Hepatocyte (in vitro differentiated cells): ENCODE results near the gene MRPL10. TPM values are rescaled to one million over a fixed set of nuclear protein-coding genes. Genes with fewer than 3 reads are reported as not detected.
A peak's percentile ranks its signal among the peaks of the same experiment; 100 is the strongest.

Source experiments
- DNase-seq: peaks from one replicate; pipeline ENCODE4 v3.0.0-alpha.2; 2016; ENCODE audit warnings: low spot score
- H2AFZ ChIP-seq: fragments of 200-600 bp; sonication (generic); 2 replicates; pipeline ENCODE4 v1.6.0; 2016; ENCODE audit warnings: antibody characterized with exemption, mild to moderate bottlenecking
- H3K27ac ChIP-seq: fragments of 200-600 bp; sonication (generic); 2 replicates; pipeline ENCODE4 v1.5.1; 2016; ENCODE audit warnings: mild to moderate bottlenecking
- H3K27me3 ChIP-seq: fragments of 200-600 bp; sonication (generic); 2 replicates; pipeline ENCODE4 v1.6.1; 2016
- H3K36me3 ChIP-seq: fragments of 200-600 bp; sonication (generic); replicated peaks from 2 replicates; pipeline ENCODE4 v1.5.1; 2016; ENCODE audit warnings: low read depth; ENCODE audit not compliant: insufficient read depth
- H3K4me1 ChIP-seq: fragments of 200-600 bp; sonication (generic); 2 replicates; pipeline ENCODE4 v1.5.1; 2016; ENCODE audit warnings: mild to moderate bottlenecking, moderate library complexity; ENCODE audit not compliant: insufficient read depth
- H3K4me2 ChIP-seq: fragments of 200-600 bp; sonication (generic); 2 replicates; pipeline ENCODE4 v1.6.0; 2016
- H3K4me3 ChIP-seq: fragments of 200-600 bp; sonication (generic); 2 replicates; pipeline ENCODE4 v1.5.1; 2016; ENCODE audit warnings: mild to moderate bottlenecking
- H3K79me2 ChIP-seq: fragments of 200-600 bp; sonication (generic); 2 replicates; pipeline ENCODE4 v1.6.0; 2017; ENCODE audit warnings: mild to moderate bottlenecking
- H3K9me2 ChIP-seq: fragments of 200-600 bp; sonication (generic); replicated peaks from 2 replicates; pipeline ENCODE4 v1.6.0; 2017; ENCODE audit warnings: mild to moderate bottlenecking; ENCODE audit not compliant: insufficient read depth
- H3K9me3 ChIP-seq: fragments of 200-600 bp; sonication (generic); 2 replicates; pipeline ENCODE4 v1.5.1; 2016; ENCODE audit warnings: low read depth, mild to moderate bottlenecking
- H4K20me1 ChIP-seq: fragments of 200-600 bp; sonication (generic); 2 replicates; pipeline ENCODE4 v1.6.0; 2016; ENCODE audit warnings: mild to moderate bottlenecking; ENCODE audit not compliant: insufficient read depth, poor library complexity, severe bottlenecking
- EZH2 ChIP-seq: fragments of 200-600 bp; sonication (generic); IDR thresholded peaks from 2 replicates; pipeline ENCODE4 v1.6.1; 2016; ENCODE audit warnings: antibody characterized with exemption, mild to moderate bottlenecking, borderline replicate concordance
- EZH2phosphoT487 ChIP-seq: fragments of 200-600 bp; sonication (generic); IDR thresholded peaks from one replicate; pipeline ENCODE4 v1.6.1; 2018; ENCODE audit warnings: antibody characterized with exemption, mild to moderate bottlenecking, low read depth, moderate library complexity; ENCODE audit not compliant: unreplicated experiment, severe bottlenecking
- WGBS: methylation state at CpG from one replicate; pipeline ENCODE4 v1.1.6; 2016; ENCODE audit warnings: low lambda C conversion rate; ENCODE audit errors: missing lambda C conversion rate; 5-methylcytosine and 5-hydroxymethylcytosine counted together
- polyA plus RNA-seq: library from polyadenylated mRNA; unstranded; fragments of >200 nt; fragmentation: Nextera tagmentation; extraction: Ambion mirVana; gene quantifications from 2 replicates; pipeline ENCODE4 v1.2.1, GENCODE V29; 2016
- total RNA-seq: library from RNA; depleted of rRNA; stranded (reverse); fragments of >200 nt; gene quantifications from 2 replicates; pipeline ENCODE4 v1.2.3, GENCODE V29; 2014
- TF ChIP-seq, protein P1 (sequence below): fragments of 200-600 bp; sonication (generic); IDR thresholded peaks from 2 replicates; pipeline ENCODE4 v1.5.1; 2016; ENCODE audit warnings: antibody characterized with exemption, mild to moderate bottlenecking; ENCODE audit not compliant: poor library complexity

The MRPL10 gene
- total and polyA plus RNA-seq, 2 experiments from 2014 or later = 30.7 to 33.7 TPM

DNA sequence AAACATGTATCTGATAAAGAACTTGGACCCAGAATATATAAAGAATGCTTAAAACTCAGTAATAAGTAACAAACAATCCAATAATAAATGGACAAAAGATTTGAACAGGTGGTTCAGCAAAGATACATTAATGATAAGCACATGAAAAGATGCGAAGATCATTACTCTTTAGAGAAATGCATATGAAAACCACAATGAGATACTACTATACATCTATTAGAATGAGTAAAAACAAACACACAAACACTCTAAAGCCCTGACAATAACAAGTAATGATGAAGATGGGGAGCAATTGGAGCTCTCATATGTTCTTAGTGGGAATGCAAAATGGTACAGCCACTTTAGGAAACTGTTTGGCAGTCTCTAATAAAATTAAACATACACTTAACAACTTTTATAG, 38.9 kb downstream of the MRPL10 start:
- H3K27ac ChIP-seq = no peak overlapping the region
- WGBS = 61% methylated on average over 1 of the region's 1 CpG
- TF ChIP-seq EZH2phosphoT487 (no peak), EZH2 (no peak)
- TF ChIP-seq, protein P1, sequence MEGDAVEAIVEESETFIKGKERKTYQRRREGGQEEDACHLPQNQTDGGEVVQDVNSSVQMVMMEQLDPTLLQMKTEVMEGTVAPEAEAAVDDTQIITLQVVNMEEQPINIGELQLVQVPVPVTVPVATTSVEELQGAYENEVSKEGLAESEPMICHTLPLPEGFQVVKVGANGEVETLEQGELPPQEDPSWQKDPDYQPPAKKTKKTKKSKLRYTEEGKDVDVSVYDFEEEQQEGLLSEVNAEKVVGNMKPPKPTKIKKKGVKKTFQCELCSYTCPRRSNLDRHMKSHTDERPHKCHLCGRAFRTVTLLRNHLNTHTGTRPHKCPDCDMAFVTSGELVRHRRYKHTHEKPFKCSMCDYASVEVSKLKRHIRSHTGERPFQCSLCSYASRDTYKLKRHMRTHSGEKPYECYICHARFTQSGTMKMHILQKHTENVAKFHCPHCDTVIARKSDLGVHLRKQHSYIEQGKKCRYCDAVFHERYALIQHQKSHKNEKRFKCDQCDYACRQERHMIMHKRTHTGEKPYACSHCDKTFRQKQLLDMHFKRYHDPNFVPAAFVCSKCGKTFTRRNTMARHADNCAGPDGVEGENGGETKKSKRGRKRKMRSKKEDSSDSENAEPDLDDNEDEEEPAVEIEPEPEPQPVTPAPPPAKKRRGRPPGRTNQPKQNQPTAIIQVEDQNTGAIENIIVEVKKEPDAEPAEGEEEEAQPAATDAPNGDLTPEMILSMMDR = no peak
- H3K4me1 ChIP-seq = no peaks in the 10 kb centered on the region
- no peaks in the 10 kb centered on the region for H3K79me2 ChIP-seq
- H3K4me2 ChIP-seq = no peak overlapping the region
- peaks cover 79% of the 10 kb centered on the region for H3K27me3 ChIP-seq
- no peak overlapping the region for H3K4me3 ChIP-seq
- DNase-seq = no peak
- no peaks in the 10 kb centered on the region for H3K9me3 ChIP-seq
- H2AFZ ChIP-seq = no peak overlapping the region
- no peaks in the 10 kb centered on the region for H4K20me1 ChIP-seq
- H3K9me2 ChIP-seq = no peaks in the 10 kb centered on the region
- no peaks in the 10 kb centered on the region for H3K36me3 ChIP-seq

DNA sequence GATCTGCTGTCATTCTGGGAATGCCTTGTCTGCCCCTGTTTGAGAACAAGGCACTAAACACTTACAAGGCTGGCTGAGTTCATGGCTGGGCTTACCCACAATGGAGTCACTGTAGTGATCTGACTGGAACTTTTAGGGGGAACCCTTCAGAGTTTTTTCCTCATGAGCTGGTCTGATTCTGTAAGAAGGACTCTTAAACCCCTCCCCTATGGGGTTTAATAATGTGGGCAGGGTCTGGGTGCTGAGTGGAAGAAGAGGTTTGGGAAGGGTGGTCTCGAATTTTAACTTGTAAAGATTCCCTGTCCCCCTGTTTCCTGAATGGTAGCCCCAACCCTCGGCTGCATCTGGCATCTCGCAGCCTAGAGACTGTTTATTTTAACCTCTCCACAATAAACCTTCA, 40.3 kb downstream of the MRPL10 start:
- Histone ChIP-seq H3K79me2 (no peaks in the 10 kb centered on the region), H3K27me3 (peaks cover 89% of the 10 kb centered on the region), H3K4me1 (no peaks in the 10 kb centered on the region), H3K9me3 (no peaks in the 10 kb centered on the region), H3K9me2 (no peaks in the 10 kb centered on the region), H4K20me1 (no peaks in the 10 kb centered on the region), H2AFZ (no peak overlapping the region), H3K27ac (no peak overlapping the region), H3K4me3 (no peak overlapping the region), H3K4me2 (no peak overlapping the region), H3K36me3 (no peaks in the 10 kb centered on the region)
- no peak for TF ChIP-seq EZH2phosphoT487
- no peak for TF ChIP-seq EZH2
- TF ChIP-seq, protein P1 = no peak
- 55% methylated on average over 3 of the region's 3 CpGs for WGBS
- no peak for DNase-seq

DNA sequence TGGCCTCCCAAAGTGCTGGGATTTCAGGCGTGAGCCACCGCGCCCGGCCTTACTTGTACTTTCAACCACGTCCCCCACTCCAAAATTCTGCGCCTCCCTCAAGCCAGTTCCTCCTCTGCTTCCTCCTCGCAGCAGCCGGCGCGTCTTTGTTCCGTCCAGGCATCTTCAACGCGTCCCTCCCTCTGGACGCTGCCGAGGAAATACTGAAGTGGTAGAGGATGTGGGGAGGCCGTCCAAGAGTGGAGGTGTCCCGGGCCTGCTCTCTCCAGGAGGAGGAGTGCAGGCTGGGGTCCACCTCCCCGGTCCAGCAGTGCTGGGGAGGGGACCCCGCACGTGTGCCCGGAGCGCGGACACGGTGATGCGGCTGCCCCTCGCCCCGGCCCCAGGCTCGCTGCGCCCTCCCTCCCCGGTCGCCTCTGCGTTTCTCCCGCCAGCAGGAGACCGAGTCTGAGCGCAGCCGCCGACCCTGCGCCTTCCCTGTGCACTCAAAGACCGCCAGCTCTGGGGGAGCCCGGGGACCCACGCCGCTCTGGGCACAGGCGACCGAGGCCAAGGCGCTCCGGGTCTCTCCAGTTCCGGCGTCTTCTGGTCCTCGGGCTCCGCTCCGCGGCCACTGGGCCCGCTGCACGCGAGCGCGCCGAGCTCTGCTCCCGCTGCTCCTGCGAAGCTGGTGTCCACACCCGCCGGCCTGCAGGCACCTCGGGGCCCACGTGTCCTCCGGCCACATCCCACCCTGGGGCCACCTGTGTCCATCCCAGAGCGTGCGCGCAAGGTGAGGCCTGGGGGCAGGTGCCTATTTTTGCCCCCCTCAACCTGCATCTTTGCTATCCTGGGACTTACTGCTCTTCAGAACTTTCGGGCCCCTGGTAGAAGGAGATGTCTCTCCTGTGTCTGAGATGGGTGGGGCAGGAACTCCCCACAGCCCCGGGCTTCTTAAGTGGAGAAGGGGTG, 41.5 kb downstream of the MRPL10 start:
- peak overlapping the region; percentile 97 for H3K4me2 ChIP-seq
- H3K79me2 ChIP-seq = no peaks in the 10 kb centered on the region
- H3K27me3 ChIP-seq = peaks cover 81% of the 10 kb centered on the region
- H3K36me3 ChIP-seq = no peaks in the 10 kb centered on the region
- no peaks in the 10 kb centered on the region for H4K20me1 ChIP-seq
- no peaks in the 10 kb centered on the region for H3K4me1 ChIP-seq
- no peak overlapping the region for H3K4me3 ChIP-seq
- H3K9me3 ChIP-seq = no peaks in the 10 kb centered on the region
- no peaks in the 10 kb centered on the region for H3K9me2 ChIP-seq
- H3K27ac ChIP-seq = no peak overlapping the region
- peak overlapping the region; percentile 63 for H2AFZ ChIP-seq
- WGBS = 3% methylated on average over 64 of the region's 70 CpGs
- no peak for TF ChIP-seq EZH2phosphoT487
- peak; percentile 72 for TF ChIP-seq EZH2
- TF ChIP-seq, protein P1 = peak; percentile 49
- peak; percentile 69 for DNase-seq
